ENCODE measurements around the gene VWF. TPM values are rescaled to one million over a fixed set of nuclear protein-coding genes. Genes with fewer than 3 reads are reported as not detected.

Gene VWF
- total RNA-seq, 8 experiments from 2014 or later: under 0.01 to 1.3 (median 0.52) TPM

DNA sequence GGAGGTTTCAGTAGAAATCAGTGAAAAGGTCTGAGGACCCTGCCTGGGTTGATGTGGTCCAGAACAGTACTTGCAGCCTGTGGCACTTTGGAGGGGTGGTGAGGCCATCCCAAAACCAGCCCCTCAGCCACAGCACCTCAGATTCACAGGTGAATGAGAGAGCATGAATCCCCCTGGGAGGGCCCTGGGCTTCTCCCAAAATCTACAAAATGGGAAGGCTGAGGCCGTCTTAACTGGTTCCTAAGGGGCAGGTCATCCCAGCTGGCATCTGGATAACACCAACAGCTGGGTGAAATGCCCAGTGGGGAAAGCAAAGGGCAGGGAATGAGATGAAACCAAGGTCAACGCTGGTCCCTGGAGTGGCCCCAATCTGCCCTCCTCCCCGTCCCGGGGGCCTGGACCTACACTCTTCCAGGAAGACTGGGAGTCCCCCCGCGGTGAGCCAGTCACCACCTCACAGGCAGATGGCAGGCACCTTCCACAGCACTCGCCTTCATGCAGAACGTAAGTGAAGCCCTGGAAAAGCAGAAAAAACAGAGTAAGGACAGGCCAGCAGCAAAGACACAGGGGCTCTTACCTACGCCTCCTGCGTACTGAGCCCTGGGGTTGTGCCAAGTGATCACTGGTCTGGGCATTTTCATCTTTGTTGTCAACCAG lies 153.1 kb downstream of the VWF start:
- in situ Hi-C loops (cut with MboI; ENCODE audit: low pct_unique_long_range_greater_than_20kb in 2 of 9, low sequenced_read_pairs in 9 of 9, unreplicated experiment in 9 of 9): no loop called here
- H3K4me1 ChIP-seq (replicated peaks in 1 of 2): no peaks in the 10 kb centered on the region
- no peak overlapping the region for H3K4me3 ChIP-seq
- ATAC-seq (replicated peaks in 6 of 8): no peak
- WGBS, 10 experiments: 65 to 93% (median 77%) methylated on average over 1 to 9 of the region's 10 CpGs; no CpG with 5 or more reads in 4 of the 10 experiments
- no peak overlapping the region for H3K27ac ChIP-seq

DNA sequence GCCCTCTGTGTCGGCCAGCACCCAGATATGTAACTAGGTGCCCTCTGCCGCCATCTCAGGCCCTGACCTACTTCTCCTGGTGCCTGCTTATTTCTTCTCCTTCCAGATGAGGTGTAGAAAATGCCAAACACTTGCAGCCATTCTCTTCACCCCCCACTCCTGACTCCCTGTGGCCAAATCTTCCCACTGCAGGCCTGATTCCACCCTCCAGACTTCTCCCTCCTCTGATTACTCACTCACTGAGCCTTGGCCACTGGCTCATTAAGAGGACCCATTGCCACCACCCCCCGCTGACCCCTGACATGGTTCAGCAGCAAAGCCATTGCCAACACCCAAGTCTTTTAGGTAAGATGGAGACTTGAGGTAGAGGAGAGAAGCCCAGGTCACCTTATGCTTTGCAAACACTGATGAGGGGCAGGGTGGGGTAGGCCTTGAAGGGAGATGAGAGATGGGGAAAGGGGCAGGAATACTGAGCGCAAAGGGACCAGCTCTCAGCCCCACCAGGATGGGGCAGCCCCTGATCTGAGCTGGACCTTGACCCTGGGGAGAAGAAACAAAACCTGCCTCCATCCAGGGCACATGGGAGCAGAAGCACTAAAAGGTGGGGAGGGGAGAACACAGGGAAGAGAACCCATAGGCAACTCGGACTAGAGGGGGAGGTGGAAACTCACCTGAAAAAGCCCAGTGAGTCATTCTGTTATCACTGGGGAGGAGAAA lies 154.3 kb downstream of the VWF start:
- H3K4me1 ChIP-seq (replicated peaks in 1 of 2): no peaks in the 10 kb centered on the region
- in situ Hi-C loops (cut with MboI; ENCODE audit: low pct_unique_long_range_greater_than_20kb in 2 of 9, low sequenced_read_pairs in 9 of 9, unreplicated experiment in 9 of 9): no loop called here
- no peak overlapping the region for H3K27ac ChIP-seq
- 50 to 100% (median 92%) methylated on average over 1 to 3 of the region's 5 CpGs; no CpG with 5 or more reads in 2 of the 10 experiments for WGBS, 10 experiments
- no peak overlapping the region for H3K4me3 ChIP-seq
- no peak for ATAC-seq (replicated peaks in 6 of 8)

DNA sequence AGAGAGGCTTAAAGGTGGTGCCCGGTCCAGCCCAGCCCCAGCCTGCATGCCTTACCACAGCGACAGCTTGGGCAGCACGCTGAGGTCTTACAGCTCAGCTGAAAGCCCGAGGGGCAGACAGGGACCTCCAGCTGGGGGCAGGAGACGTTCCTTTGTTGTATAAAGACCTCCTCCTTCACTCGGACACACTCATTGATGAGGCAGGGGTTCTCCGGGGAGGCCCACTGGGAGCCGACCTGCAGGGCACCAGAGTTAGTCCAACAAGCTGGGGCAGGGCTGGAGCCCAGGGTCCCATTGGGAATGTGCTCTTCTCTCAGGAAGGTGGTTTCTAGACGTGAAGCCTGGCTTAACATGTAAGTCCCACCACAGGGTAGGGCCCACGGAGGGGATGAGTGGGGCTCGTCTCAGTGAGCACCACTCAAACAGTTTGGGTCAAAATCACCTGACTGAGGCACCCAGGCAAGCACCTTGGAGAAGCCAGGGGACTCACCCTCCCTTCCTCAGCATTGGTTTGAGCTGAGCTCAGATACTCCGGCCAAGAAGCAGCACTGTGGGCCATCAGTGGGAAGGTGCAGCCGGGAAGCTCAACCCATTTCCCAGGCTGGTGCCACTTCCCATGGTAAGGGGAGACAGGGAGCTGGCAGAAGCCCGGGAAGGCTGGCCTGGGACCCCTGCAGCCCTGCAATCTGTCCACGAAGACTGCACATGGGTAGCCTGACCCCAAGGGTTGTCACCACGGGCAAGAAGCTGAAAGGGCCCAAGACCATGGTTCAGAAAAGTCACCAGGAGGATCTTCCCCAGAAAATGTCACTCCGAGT lies 155.1 kb downstream of the VWF start:
- ATAC-seq (replicated peaks in 6 of 8): no peak
- Histone ChIP-seq H3K27ac (no peak overlapping the region), H3K4me1 (replicated peaks in 1 of 2) (peaks cover 0 to 5% of the 10 kb centered on the region in 2 donors), H3K4me3 (no peak overlapping the region)
- in situ Hi-C loops (cut with MboI; ENCODE audit: low pct_unique_long_range_greater_than_20kb in 2 of 9, low sequenced_read_pairs in 9 of 9, unreplicated experiment in 9 of 9): no loop called here
- WGBS, 10 experiments: 50 to 80% (median 66%) methylated on average over 1 to 9 of the region's 17 CpGs; no CpG with 5 or more reads in 2 of the 10 experiments

GRCh38 chr12:5967645-5968415 lies 156.6 kb downstream of the VWF start:
- no peak overlapping the region for H3K4me3 ChIP-seq
- 40 to 100% (median 78%) methylated on average over 1 to 4 of the region's 17 CpGs; no CpG with 5 or more reads in 3 of the 10 experiments for WGBS, 10 experiments
- no peak for ATAC-seq (replicated peaks in 6 of 8)
- H3K4me1 ChIP-seq (replicated peaks in 1 of 2): peaks cover 0 to 5% of the 10 kb centered on the region in 2 donors
- no peak overlapping the region for H3K27ac ChIP-seq
- in situ Hi-C loops (cut with MboI; ENCODE audit: low pct_unique_long_range_greater_than_20kb in 2 of 9, low sequenced_read_pairs in 9 of 9, unreplicated experiment in 9 of 9): no loop called here

- WGBS, 10 experiments: 54 to 100% (median 81%) methylated on average over 1 to 9 of the region's 11 CpGs
- no peak overlapping the region for H3K27ac ChIP-seq
- no peak overlapping the region for H3K4me3 ChIP-seq
- ATAC-seq (replicated peaks in 6 of 8): no peak
- peaks cover 0 to 5% of the 10 kb centered on the region in 2 donors for H3K4me1 ChIP-seq (replicated peaks in 1 of 2)
- in situ Hi-C loops (cut with MboI; ENCODE audit: low pct_unique_long_range_greater_than_20kb in 2 of 9, low sequenced_read_pairs in 9 of 9, unreplicated experiment in 9 of 9): no loop called here
Measured at GRCh38 chr12:5966486-5967095, 157.9 kb downstream of the VWF start.

DNA sequence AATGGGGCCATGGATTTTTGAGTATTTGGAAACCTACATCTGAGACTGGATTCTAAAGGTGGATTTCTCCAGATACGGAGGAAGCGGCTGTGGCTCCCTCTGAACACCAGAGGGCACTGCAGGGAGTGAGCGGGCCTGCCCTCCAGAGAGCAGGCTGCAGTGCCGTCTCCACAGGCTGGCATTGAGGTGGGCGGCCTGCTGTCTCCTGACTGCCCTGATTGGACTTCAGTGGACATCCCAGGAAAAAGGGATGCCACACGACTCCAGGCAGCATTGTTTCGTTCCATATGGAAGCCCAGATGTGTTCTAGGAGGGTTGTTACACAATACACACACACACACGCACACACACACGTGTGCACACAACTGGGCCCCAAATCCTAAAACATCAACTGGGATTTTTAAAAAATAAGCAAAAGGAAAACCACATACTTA lies 158.5 kb downstream of the VWF start:
- ATAC-seq (replicated peaks in 6 of 8): peak; percentile 73 to 98 (median 88)
- Histone ChIP-seq H3K4me1 (replicated peaks in 1 of 2) (peaks cover 0 to 5% of the 10 kb centered on the region in 2 donors), H3K27ac (no peak overlapping the region), H3K4me3 (no peak overlapping the region)
- WGBS, 10 experiments: 24 to 67% (median 38%) methylated on average over 2 to 5 of the region's 9 CpGs; no CpG with 5 or more reads in 5 of the 10 experiments
- in situ Hi-C loops (cut with MboI; ENCODE audit: low pct_unique_long_range_greater_than_20kb in 2 of 9, low sequenced_read_pairs in 9 of 9, unreplicated experiment in 9 of 9): no loop called here

- in situ Hi-C loops (cut with MboI; ENCODE audit: low pct_unique_long_range_greater_than_20kb in 2 of 9, low sequenced_read_pairs in 9 of 9, unreplicated experiment in 9 of 9): no loop called here
- WGBS, 10 experiments: 14 to 71% (median 58%) methylated on average over 2 to 16 of the region's 24 CpGs; no CpG with 5 or more reads in 2 of the 10 experiments
- Histone ChIP-seq H3K4me3 (no peak overlapping the region), H3K27ac (no peak overlapping the region), H3K4me1 (replicated peaks in 1 of 2) (peaks cover 0 to 5% of the 10 kb centered on the region in 2 donors)
- peak in 5 of 8 experiments; percentile 9 to 46 (median 19) for ATAC-seq (replicated peaks in 6 of 8)
Measured at GRCh38 chr12:5964913-5965900, 159.3 kb downstream of the VWF start.

- WGBS, 10 experiments: 70 to 100% (median 90%) methylated on average over 1 to 6 of the region's 7 CpGs; no CpG with 5 or more reads in 1 of the 10 experiments
- Histone ChIP-seq H3K4me3 (no peak overlapping the region), H3K27ac (no peak overlapping the region), H3K4me1 (replicated peaks in 1 of 2) (peaks cover 0 to 5% of the 10 kb centered on the region in 2 donors)
- no peak for ATAC-seq (replicated peaks in 6 of 8)
- in situ Hi-C loops (cut with MboI; ENCODE audit: low pct_unique_long_range_greater_than_20kb in 2 of 9, low sequenced_read_pairs in 9 of 9, unreplicated experiment in 9 of 9): no loop called here
Measured at GRCh38 chr12:5963515-5963914, 161.0 kb downstream of the VWF start.

DNA sequence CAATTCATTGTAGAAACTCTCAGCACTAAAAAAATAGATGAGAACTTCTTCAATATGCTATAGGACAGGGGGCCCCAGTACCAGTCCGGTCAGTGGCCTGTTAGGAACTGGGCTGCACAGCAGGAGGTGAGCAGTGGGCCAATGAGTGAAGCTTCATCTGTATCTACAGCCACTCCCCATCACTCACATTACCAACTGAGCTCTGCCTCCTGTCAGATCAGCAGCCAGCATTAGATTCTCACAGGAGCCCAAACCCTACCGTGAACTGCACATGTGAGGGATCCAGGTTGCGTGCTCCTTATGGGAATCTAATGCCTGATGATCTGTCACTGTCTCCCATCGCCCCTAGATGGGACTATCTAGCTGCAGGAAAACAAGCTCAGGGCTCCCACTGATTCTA lies 163.7 kb downstream of the VWF start:
- no peak for ATAC-seq (replicated peaks in 6 of 8)
- peaks cover 0 to 5% of the 10 kb centered on the region in 2 donors for H3K4me1 ChIP-seq (replicated peaks in 1 of 2)
- 31 to 100% (median 90%) methylated on average over 1 to 3 of the region's 4 CpGs; no CpG with 5 or more reads in 5 of the 10 experiments for WGBS, 10 experiments
- H3K4me3 ChIP-seq: no peak overlapping the region
- in situ Hi-C loops (cut with MboI; ENCODE audit: low pct_unique_long_range_greater_than_20kb in 2 of 9, low sequenced_read_pairs in 9 of 9, unreplicated experiment in 9 of 9): no loop called here
- H3K27ac ChIP-seq: no peak overlapping the region

DNA sequence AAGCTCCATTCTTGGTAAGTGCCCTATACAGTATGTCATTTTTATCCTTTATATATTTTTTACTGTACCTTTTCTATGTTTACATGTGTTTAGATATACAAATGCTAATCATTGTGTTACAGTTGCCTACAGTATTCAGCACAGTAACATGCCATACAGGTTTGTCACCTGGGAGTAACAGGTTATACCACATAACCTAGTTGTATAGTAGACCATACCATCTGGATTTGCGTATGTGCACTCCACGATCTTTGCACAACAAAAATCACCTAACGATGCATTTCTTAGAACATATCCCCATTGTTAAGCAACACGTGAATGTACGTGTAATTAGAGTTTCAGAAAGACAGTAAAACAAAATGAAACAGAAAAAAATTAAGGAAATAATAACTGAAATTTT lies 167.5 kb downstream of the VWF start:
- H3K27ac ChIP-seq: no peak overlapping the region
- H3K4me1 ChIP-seq (replicated peaks in 1 of 2): no peaks in the 10 kb centered on the region
- in situ Hi-C loops (cut with MboI; ENCODE audit: low pct_unique_long_range_greater_than_20kb in 2 of 9, low sequenced_read_pairs in 9 of 9, unreplicated experiment in 9 of 9): no loop called here
- H3K4me3 ChIP-seq: no peak overlapping the region
- ATAC-seq (replicated peaks in 6 of 8): no peak
- 44 to 100% (median 85%) methylated on average over 1 to 5 of the region's 5 CpGs for WGBS, 10 experiments

DNA sequence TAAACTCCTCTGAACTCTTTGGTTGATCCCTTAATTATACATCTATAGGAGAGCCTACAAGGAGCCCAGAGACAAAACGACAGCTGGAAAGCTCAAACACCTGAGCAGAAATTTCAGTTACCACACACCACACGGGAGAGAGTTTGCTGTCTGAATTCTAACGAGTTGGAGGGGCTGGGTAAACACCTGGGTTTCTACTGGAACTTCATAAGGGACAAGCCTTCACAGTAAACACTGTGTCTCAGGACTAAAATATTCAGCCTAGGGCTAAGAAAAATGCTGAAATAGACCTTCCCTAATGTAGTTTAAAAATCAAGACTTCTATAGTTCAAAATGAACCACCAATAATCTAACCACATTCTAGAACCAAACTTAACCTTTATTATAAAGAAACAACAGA lies 169.8 kb downstream of the VWF start:
- H3K27ac ChIP-seq: no peak overlapping the region
- WGBS, 10 experiments: 0 to 49% (median 21%) methylated on average over 1 to 3 of the region's 3 CpGs; no CpG with 5 or more reads in 3 of the 10 experiments
- ATAC-seq (replicated peaks in 6 of 8): no peak
- no peaks in the 10 kb centered on the region for H3K4me1 ChIP-seq (replicated peaks in 1 of 2)
- in situ Hi-C loops (cut with MboI; ENCODE audit: low pct_unique_long_range_greater_than_20kb in 2 of 9, low sequenced_read_pairs in 9 of 9, unreplicated experiment in 9 of 9): no loop called here
- H3K4me3 ChIP-seq: no peak overlapping the region
